ENCODE data around the gene ARL14. TPM values are rescaled to one million over a fixed set of nuclear protein-coding genes. Genes with fewer than 3 reads are reported as not detected.
"Not testable (repeated sequence)": the region's sequence is repeated elsewhere in the genome, so short reads cannot be mapped to it uniquely, and the experiment has no call there.

Gene ARL14
- total RNA-seq, 1 donor from 2014 or later, result not detected

DNA sequence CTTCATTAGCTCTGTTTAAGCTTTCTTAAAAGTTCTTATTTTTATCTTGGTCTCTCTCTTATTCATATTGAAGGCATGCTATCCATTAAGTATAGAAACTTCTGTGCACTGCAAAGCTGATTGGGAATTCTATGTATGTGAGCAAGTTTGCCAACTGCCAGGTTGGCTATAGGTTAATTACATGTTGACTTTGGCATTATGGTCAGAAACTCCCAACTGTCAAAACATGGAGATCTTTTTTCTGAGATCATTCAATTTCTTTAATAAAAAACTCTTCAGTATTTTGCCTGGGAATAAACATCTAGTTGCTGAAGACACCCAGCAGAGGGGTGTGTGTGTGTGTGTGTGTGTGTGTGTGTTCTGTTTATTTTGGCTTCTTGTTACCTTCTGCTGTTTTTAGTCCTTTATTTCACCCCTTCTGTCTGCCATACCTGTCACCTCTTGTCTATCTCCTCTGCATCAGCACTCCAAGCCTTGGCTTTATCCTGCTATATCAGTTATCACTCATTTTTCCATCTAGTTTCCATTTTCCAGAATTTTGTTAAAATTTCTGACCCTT lies 1.3 kb upstream of the ARL14 start:
- intact Hi-C loops (cut with micrococcal nuclease), result loop anchor here (5.0 kb wide), 1 partner anchor 1973 kb away; no protein-coding TSS in a partner anchor

DNA sequence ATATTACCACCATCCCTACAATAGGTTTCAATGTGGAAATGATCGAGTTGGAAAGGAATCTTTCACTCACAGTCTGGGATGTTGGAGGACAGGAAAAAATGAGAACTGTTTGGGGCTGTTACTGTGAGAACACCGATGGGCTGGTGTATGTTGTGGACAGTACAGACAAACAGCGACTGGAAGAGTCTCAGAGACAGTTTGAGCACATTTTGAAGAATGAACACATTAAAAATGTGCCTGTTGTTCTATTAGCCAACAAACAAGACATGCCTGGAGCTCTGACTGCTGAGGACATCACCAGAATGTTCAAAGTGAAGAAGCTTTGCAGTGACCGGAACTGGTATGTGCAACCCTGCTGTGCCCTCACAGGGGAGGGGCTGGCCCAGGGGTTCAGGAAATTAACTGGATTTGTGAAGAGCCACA lies 510 bp downstream of the ARL14 start:
- intact Hi-C loops (cut with micrococcal nuclease), result loop anchor here (5.0 kb wide), 1 partner anchor 1975 kb away; no protein-coding TSS in a partner anchor

GRCh38 chr3:160678292-160678842 lies 1.4 kb downstream of the ARL14 start:
- intact Hi-C loops (cut with micrococcal nuclease), result loop anchor here (5.0 kb wide), 1 partner anchor 1976 kb away; no protein-coding TSS in a partner anchor

- intact Hi-C loops (cut with micrococcal nuclease), result loop anchor here (10.0 kb wide), 1 partner anchor 520 kb away; no protein-coding TSS in a partner anchor
Measured at GRCh38 chr3:160684368-160684740, 7.4 kb downstream of the ARL14 start.

DNA sequence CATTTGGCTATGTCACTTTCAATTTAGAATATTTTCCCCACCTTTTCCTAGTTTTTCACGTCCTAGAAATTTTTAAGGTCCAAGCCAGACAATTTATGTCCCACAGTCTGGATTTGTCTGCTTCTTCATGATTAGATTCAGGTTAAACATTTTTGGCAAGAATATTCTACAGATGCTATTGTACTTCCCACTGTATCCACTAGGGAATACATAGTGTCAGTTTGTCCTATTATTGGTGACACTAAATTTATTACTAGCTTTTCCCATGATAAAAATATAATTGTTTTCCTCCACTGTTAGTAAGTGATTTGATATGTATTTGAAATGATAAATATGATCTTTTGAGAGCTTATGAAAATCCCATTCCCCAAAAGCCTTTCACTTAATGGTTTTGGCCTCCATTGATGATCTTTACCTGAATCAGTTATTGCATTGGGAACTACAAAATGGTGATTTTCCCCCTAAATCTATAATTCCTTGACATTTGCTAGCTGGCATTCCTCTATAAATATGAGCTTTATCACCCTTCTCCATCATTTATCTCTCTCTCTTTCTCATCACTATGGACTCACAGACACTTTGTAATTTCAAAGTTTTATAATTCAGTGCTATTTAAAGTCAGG lies 8.3 kb downstream of the ARL14 start:
- intact Hi-C loops (cut with micrococcal nuclease), result loop anchor here (5.0 to 10.0 kb wide), 2 partner anchors 520 to 587 kb away; no protein-coding TSS in a partner anchor

DNA sequence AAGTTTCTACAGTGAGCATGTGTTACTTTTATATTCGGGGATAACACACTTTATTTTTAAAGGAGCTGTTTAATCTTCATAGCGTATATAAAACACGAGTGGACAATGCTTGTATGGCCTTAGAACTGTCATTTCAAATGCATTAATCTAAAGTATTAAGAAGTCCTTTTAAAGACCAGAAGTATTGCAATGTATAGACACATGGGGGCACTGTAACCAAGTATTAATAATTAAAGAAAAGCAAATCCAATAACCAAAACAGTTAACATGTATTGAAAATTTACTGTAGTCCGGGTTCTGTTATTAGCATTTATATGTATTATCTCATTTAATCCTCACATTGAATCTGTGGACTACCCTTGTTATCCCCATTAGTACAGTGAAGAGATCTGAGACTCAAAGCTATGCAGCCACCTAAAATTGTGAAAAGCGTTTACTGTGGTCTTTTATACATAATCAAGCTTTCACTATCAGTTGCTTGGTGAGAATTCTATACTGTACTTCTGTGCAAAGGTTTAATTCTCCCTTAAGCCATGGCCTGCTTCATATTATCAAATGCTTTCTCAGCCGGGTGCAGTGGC lies 10.1 kb downstream of the ARL14 start:
- intact Hi-C loops (cut with micrococcal nuclease), result loop anchor here (1.0 to 10.0 kb wide), 5 partner anchors 20 to 737 kb away; no protein-coding TSS in a partner anchor

- intact Hi-C loops (cut with micrococcal nuclease), result no loop called here
Measured at GRCh38 chr3:160691151-160691550, 14.2 kb downstream of the ARL14 start.

DNA sequence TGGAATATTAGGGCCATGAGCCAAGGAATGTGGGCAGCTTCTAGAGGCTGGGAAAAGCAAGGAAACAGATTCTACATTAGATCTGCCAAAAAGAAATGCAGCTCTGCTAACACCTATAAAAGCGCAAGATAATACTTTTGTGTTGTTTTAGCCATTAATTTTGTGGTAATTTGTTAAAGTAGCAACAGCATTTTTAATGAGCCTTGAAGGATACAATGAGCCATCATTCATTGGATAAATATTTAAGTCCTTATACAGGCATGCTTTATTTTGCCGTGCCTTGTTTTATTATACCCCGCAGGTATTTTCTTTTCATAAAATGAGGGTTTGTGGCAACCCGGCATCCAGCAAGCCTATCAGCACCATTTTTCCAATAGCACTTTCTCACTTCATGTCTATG lies 15.0 kb downstream of the ARL14 start:
- intact Hi-C loops (cut with micrococcal nuclease), result no loop called here

- intact Hi-C loops (cut with micrococcal nuclease), result no loop called here
Measured at GRCh38 chr3:160693191-160693590, 16.2 kb downstream of the ARL14 start.

- intact Hi-C loops (cut with micrococcal nuclease), result no loop called here
Measured at GRCh38 chr3:160694345-160694744, 17.4 kb downstream of the ARL14 start.

DNA sequence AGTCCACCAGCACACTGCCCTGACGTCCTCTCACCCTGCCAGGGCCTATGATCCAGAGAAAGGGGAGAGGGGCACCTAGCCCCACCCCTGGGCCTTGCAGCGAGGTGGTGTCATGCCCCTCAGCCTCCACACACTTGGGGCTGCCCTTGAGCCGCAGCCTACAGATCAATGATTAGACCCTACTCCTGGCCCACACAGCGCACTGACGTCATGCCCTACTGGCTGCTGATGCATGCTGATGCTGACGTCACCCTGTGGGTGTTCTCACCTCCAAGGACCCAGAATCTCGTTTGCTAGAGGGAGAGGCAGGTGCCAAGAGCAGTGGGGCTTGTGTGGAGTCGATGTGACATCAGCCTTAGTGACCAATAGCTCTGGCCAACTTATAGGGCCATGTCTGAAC lies 18.0 kb downstream of the ARL14 start:
- intact Hi-C loops (cut with micrococcal nuclease), result no loop called here

DNA sequence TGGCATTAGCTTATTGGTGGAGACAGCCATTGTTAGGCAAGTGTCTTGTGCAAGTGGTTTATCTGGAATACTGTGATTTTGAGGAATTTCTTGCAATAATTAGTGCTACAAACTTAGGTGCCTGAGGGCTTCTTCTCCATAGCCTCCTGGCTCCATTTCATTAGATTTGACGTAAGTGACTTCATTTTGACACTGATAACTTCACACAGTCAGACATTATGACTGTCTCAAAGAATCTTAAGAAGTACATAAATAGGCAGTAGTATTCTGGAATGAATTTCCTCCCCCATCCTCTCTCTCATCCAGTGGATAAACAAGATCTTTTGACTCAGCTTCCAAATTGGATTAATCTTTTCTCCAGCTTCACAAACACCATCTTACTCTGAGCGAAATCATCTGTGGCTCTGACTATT lies 19.0 kb downstream of the ARL14 start:
- intact Hi-C loops (cut with micrococcal nuclease), result no loop called here

DNA sequence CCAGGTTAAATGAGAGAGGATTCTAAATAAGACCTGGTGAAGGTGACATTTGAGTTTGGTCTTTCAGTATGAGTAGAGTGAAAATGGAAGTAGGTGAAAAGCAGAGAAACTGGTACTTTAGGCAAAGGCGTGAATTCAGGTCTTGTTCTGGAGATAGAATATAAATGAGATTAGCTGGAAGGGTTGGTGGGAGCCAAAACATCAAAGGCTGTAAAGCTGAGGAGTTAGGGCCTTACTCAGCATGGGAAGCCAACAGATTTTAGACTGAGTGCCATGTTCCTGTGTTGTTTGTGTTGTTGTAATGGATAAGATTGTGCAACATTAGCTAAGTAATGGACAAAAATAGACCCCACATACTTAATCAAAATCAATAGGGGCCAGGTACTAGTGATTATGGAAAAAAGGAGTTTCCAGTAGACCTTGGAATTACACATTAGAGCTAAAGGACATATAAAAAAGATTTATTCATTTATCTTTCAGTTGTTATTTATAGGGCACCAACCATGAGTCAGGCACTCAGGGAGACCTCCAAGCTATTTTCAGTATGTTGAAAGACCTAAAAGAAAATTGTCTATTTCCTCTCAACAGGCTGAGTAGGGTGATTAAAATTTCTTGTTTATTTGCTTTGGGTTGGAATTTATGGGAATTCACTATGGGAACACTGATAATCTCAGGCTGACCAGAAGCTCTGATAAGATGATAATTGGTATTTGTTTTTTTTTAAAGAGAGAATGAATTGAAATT lies 20.8 kb downstream of the ARL14 start:
- intact Hi-C loops (cut with micrococcal nuclease), result no loop called here

DNA sequence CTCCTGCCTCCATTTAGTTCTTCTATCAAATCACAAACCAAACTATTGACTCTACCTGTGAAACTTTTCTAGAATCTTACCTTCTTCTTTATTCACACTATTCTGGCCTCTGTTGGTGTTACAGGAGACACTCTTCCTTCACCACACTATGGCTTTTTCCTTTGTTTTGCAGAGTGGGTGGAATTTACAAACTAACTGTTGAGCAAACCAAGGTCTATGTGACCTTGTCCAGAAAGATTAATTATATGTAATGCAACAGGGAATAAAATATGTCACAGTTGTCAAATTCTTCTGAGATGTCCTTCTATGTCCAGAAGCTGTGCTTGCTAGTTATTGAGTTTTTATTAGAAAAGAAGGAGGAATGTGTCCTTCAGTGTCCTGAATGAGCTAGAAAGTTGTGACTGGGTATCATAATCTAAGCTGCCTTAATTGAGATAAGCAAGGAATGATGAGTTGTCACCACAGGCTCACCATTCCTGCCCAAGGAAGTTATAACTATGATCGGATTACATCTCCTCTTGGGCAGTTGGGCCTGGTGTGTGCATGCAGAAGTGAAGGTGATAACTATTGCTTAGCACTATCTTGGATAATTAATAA lies 21.7 kb downstream of the ARL14 start:
- intact Hi-C loops (cut with micrococcal nuclease), result no loop called here

DNA sequence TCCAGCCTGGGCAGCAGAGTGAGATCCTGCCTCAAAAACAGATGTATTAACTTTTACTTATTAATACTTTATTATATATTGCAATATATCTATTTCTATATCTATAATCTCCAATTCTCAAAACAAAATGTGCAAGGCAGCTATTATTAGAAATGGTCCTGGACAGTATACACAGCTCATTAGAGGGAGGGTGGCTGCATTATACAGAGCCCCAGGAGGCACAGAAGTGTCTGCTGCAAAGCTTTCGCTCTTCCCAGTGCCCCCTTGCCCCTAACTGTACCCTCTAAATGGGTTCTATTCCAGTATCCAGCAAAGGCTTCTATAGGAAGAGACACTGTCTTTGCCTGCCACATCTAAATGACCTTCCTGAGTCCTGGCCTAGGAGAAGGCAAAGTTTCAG lies 24.5 kb downstream of the ARL14 start:
- intact Hi-C loops (cut with micrococcal nuclease), result no loop called here

DNA sequence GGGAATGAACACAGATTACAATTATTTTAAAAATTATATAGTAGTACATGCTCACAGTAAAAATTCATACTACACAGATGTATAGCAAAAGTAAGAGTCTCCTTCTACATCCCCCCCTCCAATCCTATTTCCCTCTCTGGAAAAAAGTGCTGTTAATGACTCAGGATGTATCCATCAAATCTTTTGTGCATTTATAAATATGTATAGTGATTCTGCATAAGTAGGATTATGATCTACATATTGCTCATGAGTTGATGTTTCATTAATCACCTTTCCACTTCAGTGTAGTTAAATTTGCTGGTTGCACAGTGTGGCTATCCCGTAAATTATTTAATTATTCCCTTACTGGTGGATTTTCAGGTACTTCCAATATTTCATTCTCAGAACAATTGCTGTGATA lies 25.3 kb downstream of the ARL14 start:
- intact Hi-C loops (cut with micrococcal nuclease), result no loop called here

DNA sequence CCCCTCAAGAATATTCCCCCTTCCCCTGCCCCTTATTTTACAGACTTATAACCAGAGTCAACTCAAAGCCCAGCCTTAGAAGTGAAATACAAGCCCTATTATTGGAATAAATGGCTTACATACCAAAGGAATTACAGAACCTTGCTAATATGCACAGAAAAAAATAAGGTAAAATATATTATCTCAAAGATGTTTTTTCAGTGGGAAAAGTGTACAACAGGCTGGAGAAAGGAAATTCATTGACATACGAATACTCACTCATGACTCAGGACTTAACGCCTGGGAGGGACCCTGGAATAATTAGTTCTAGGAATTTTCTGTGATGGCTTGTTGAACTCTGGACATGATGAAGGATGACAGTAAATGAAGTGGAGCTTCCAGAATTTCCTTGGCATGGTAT lies 27.0 kb downstream of the ARL14 start:
- intact Hi-C loops (cut with micrococcal nuclease), result no loop called here

DNA sequence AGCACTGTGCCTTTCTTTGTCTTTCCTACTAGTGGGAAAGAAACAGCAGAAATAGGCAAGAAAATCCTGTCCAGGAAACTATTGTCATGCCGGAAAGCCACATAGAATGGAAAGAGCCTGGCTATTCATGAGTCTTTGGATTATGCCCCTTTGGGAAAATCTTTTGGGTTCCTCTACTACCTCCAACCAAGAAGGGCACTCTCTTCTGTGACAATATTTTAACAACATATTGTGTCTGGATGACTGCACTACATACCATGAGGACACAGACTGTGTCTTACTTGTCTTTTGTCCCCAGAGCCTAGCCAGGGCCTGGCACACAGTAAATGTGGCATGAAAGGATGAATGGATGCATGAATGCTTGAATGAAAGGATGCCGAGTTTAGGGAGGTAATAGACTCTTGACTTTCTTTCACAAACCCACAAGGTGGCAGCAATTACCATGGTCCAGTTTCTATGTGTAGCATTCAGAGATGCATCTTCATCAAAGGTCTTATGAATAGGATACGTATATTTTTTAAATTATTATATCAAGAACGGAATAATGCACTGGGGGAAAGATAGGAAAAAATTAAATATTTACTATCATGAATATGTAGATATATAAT lies 30.3 kb downstream of the ARL14 start:
- intact Hi-C loops (cut with micrococcal nuclease), result loop anchor here (1.0 to 5.0 kb wide), 6 partner anchors 20 to 717 kb away; no protein-coding TSS in a partner anchor

- intact Hi-C loops (cut with micrococcal nuclease), result loop anchor here (5.0 kb wide), 1 partner anchor 563 kb away; no protein-coding TSS in a partner anchor
Measured at GRCh38 chr3:160709477-160710182, 32.7 kb downstream of the ARL14 start.

GRCh38 chr3:160713144-160713543 lies 36.2 kb downstream of the ARL14 start:
- intact Hi-C loops (cut with micrococcal nuclease), result not testable (repeated sequence)

Measured in T-helper 1 cell treated with Interleukin-12 subunit alpha and Interleukin-12 subunit beta and Interleukin-4 antibody, amounts not matched to agents 30 ng/mL and 1 ng/mL, for 36 hours (primary cell).